Peyer's patch (tissue), 4 donors: ENCODE data around the gene CDKAL1.

Source experiments
- CTCF ChIP-seq, 6 experiments: fragments of 450-650 bp in 4 of 6; fragments of 200-600 bp in 2 of 6; sonication (generic) in 1 of 6; IDR thresholded peaks; one replicate each; pipeline ENCODE4 v1.5.1; 2017 to 2019; ENCODE audit warnings: antibody characterized with exemption in 6 of 6, mild to moderate bottlenecking in 3 of 6, moderate library complexity in 1 of 6
- POLR2A ChIP-seq, 2 donors: fragments of 450-650 bp; IDR thresholded peaks; one replicate each; pipeline ENCODE4 v1.5.1; 2017; ENCODE audit warnings: antibody characterized with exemption in 2 of 2, mild to moderate bottlenecking in 2 of 2, moderate library complexity in 2 of 2

DNA sequence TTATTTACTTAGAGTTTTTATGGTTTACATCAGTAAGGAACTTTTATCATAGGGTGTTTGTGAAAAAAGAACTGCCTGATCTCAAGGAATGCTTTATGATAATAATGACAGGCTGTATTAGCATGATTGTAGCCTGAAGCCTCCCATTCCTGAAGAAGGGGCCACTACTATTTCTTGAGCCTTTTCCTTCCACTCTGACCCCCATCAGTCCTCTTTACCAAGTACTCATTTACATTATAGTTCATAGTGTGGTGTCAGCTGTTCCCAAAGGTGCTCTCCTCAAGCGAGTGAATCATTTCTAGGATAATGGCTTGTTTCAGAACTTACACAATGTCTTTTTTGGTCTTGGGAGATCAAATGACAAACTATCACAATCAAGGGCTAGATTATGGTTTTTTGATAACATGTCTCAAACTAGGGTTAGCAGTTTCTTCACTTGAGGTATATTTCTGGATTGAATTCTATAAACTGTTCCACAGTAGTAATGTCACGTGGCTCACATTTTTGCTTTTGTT lies 283.6 kb downstream of the CDKAL1 start:
- no peak for TF ChIP-seq CTCF (IDR thresholded peaks at IDR 0.05)
- TF ChIP-seq POLR2A (IDR thresholded peaks at IDR 0.05): no peak
